H1 (cell line): ENCODE measurements around the gene WDR35. TPM values are rescaled to one million over a fixed set of nuclear protein-coding genes. Genes with fewer than 3 reads are reported as not detected.

Experiments
- CTCF ChIA-PET: fragments of 300-600 bp; sonication (Branson Sonifier 250); formaldehyde crosslinking; loops from one replicate; lab custom pipeline; 2021; ENCODE audit not compliant: partially characterized antibody; lab: Charles Lee
- POLR2A ChIA-PET: fragments of 300-600 bp; sonication (Branson Sonifier 250); formaldehyde crosslinking; loops from one replicate; lab custom pipeline; 2021; ENCODE audit warnings: inconsistent platforms; ENCODE audit not compliant: partially characterized antibody; lab: Charles Lee
- DNase-seq, 2 experiments: peaks; one replicate each; pipeline versions ENCODE4 v3.0.0 to v3.0.0-alpha.2; 2010 to 2022; ENCODE audit warnings: low spot score in 2 of 2, low read depth in 1 of 2, mixed read lengths in 1 of 2
- FAIRE-seq: peaks from 2 replicates; lab custom pipeline; 2011; peaks lifted over from hg19 to GRCh38; lab: Jason Lieb, UNC
- H2AFZ ChIP-seq: 2 replicates; pipeline ENCODE4 v1.8.1; 2012; ENCODE audit warnings: low read length, inconsistent platforms
- H2AK5ac ChIP-seq: 2 replicates; pipeline ENCODE4 v1.6.1; 2013; ENCODE audit warnings: low read depth, low read length
- H2BK120ac ChIP-seq: replicated peaks from 2 replicates; pipeline ENCODE3; 2013; ENCODE audit warnings: low read depth, low read length, inconsistent platforms
- H2BK12ac ChIP-seq: 2 replicates; pipeline ENCODE4 v1.6.1; 2013; ENCODE audit warnings: low read depth, low read length
- H2BK15ac ChIP-seq: 2 replicates; pipeline ENCODE4 v1.6.1; 2013; ENCODE audit warnings: low read length
- H2BK20ac ChIP-seq: 2 replicates; pipeline ENCODE4 v1.6.1; 2013; ENCODE audit warnings: low read length
- H2BK5ac ChIP-seq: 2 replicates; pipeline ENCODE4 v1.6.1; 2013; ENCODE audit warnings: low read depth, low read length
- H3K14ac ChIP-seq: 2 replicates; pipeline ENCODE4 v1.6.1; 2013; ENCODE audit warnings: inconsistent platforms; ENCODE audit not compliant: insufficient read length
- H3K18ac ChIP-seq: 2 replicates; pipeline ENCODE4 v1.6.1; 2013; ENCODE audit warnings: low read length; ENCODE audit errors: extremely low read depth
- H3K23ac ChIP-seq: 2 replicates; pipeline ENCODE4 v1.6.1; 2013; ENCODE audit warnings: inconsistent platforms; ENCODE audit not compliant: insufficient read length
- H3K23me2 ChIP-seq: 2 replicates; pipeline ENCODE4 v1.6.1; 2013; ENCODE audit warnings: low read depth, low read length
- H3K27ac ChIP-seq: 2 replicates; pipeline ENCODE4 v1.6.1; 2011; ENCODE audit warnings: low read depth, low read length, inconsistent platforms
- H3K27me3 ChIP-seq, 4 experiments: replicated peaks in 1 of 4; 1 replicate in 1 of 4; 2 replicates in 3 of 4; pipeline versions ENCODE4 v1.6.1 to v1.8.1; 2011 to 2013; ENCODE audit warnings: low read length in 3 of 4, mild to moderate bottlenecking in 3 of 4, inconsistent platforms in 2 of 4, mixed read lengths in 2 of 4, moderate library complexity in 1 of 4; ENCODE audit not compliant: control insufficient read depth in 3 of 4, insufficient read depth in 3 of 4; ENCODE audit errors: extremely low read depth in 1 of 4
- H3K36me3 ChIP-seq, 4 experiments: 2 replicates each; pipeline versions ENCODE4 v1.6.1 to v1.8.1; 2011 to 2013; ENCODE audit warnings: mild to moderate bottlenecking in 4 of 4, low read length in 3 of 4, moderate library complexity in 2 of 4, control low read depth in 1 of 4, inconsistent platforms in 1 of 4; ENCODE audit not compliant: insufficient read depth in 4 of 4, control insufficient read depth in 2 of 4
- H3K4ac ChIP-seq: replicated peaks from 2 replicates; pipeline ENCODE3; 2013; ENCODE audit warnings: low read length, low read depth, mixed read lengths, inconsistent platforms; ENCODE audit not compliant: insufficient read length
- H3K4me1 ChIP-seq, 4 experiments: replicated peaks in 1 of 4; 1 replicate in 1 of 4; 2 replicates in 3 of 4; pipeline versions ENCODE4 v1.6.1 to v1.8.1; 2011 to 2013; ENCODE audit warnings: low read length in 3 of 4, inconsistent platforms in 2 of 4, mixed read lengths in 1 of 4; ENCODE audit not compliant: insufficient read depth in 4 of 4, control insufficient read depth in 3 of 4
- H3K4me2 ChIP-seq, 2 experiments: 2 replicates each; pipeline versions ENCODE4 v1.6.1 to v1.8.1; 2011 to 2013; ENCODE audit warnings: low read depth in 2 of 2, low read length in 2 of 2, control low read depth in 1 of 2, inconsistent platforms in 1 of 2, mild to moderate bottlenecking in 1 of 2; ENCODE audit not compliant: insufficient read depth in 1 of 2
- H3K4me3 ChIP-seq, 4 experiments: fragments of 200-600, 300-600 bp in 1 of 4; sonication (generic), shearing (Covaris generic), sonication (Bioruptor Twin) in 1 of 4; 2 replicates each; pipeline versions ENCODE4 v1.5.1 to v1.8.1; 2011 to 2016; ENCODE audit warnings: low read length in 4 of 4, low read depth in 3 of 4, control low read depth in 2 of 4, inconsistent platforms in 2 of 4, mild to moderate bottlenecking in 2 of 4, mixed read lengths in 1 of 4, moderate library complexity in 1 of 4; ENCODE audit not compliant: insufficient read depth in 2 of 4; ENCODE audit errors: extremely low read depth in 1 of 4
- H3K56ac ChIP-seq: replicated peaks from 2 replicates; pipeline ENCODE3; 2013; ENCODE audit warnings: low read depth, mild to moderate bottlenecking, mixed read lengths, low read length, inconsistent platforms; ENCODE audit not compliant: insufficient read length
- H3K79me1 ChIP-seq: 2 replicates; pipeline ENCODE4 v1.6.1; 2013; ENCODE audit warnings: low read depth, low read length, control low read depth
- H3K79me2 ChIP-seq, 2 experiments: 2 replicates each; pipeline versions ENCODE4 v1.6.1 to v1.8.1; 2012 to 2013; ENCODE audit warnings: low read length in 2 of 2, mild to moderate bottlenecking in 2 of 2, inconsistent platforms in 1 of 2; ENCODE audit not compliant: insufficient read depth in 2 of 2, control insufficient read depth in 1 of 2
- H3K9ac ChIP-seq, 4 experiments: replicated peaks in 1 of 4; 1 replicate in 1 of 4; 2 replicates in 3 of 4; pipeline versions ENCODE4 v1.6.1 to v1.8.1; 2011 to 2013; ENCODE audit warnings: low read depth in 3 of 4, low read length in 3 of 4, control low read depth in 2 of 4, mild to moderate bottlenecking in 2 of 4, moderate library complexity in 2 of 4, inconsistent platforms in 1 of 4; ENCODE audit errors: extremely low read depth in 1 of 4
- H3K9me3 ChIP-seq, 2 experiments: 2 replicates each; pipeline versions ENCODE4 v1.6.1 to v1.8.1; 2012 to 2013; ENCODE audit warnings: mild to moderate bottlenecking in 2 of 2, moderate library complexity in 2 of 2, control low read depth in 1 of 2, inconsistent platforms in 1 of 2, low read depth in 1 of 2, low read length in 1 of 2, mixed read lengths in 1 of 2; ENCODE audit not compliant: insufficient read depth in 2 of 2
- H4K20me1 ChIP-seq, 2 experiments: replicated peaks in 1 of 2; 2 replicates each; pipeline versions ENCODE3 to v1.8.1; 2011 to 2013; ENCODE audit warnings: inconsistent platforms in 2 of 2, low read length in 2 of 2, mild to moderate bottlenecking in 1 of 2; ENCODE audit not compliant: insufficient read depth in 2 of 2, control insufficient read depth in 1 of 2
- H4K5ac ChIP-seq: 2 replicates; pipeline ENCODE4 v1.6.1; 2013; ENCODE audit warnings: low read length, low read depth, mixed read lengths, inconsistent platforms; ENCODE audit not compliant: insufficient read length
- H4K8ac ChIP-seq: 2 replicates; pipeline ENCODE4 v1.8.0; 2013; ENCODE audit warnings: mild to moderate bottlenecking, moderate library complexity, low read length, inconsistent platforms; ENCODE audit not compliant: insufficient read depth; ENCODE audit errors: extremely low read depth
- H4K91ac ChIP-seq: replicated peaks from 2 replicates; pipeline ENCODE3; 2013; ENCODE audit warnings: low read length, mixed read lengths, inconsistent platforms; ENCODE audit not compliant: insufficient read length
- ATF2 ChIP-seq: IDR thresholded peaks from 2 replicates; pipeline ENCODE4 v1.6.1; 2012; ENCODE audit warnings: low read length, inconsistent platforms
- CBX5 ChIP-seq: fragments of 300-800, 300-1000 bp; sonication (generic); IDR thresholded peaks from 2 replicates; pipeline ENCODE4 v1.7.1; 2016; ENCODE audit warnings: antibody characterized with exemption, low read length, low read depth
- CTBP2 ChIP-seq: IDR thresholded peaks from 2 replicates; pipeline ENCODE4 v1.7.0; 2011; ENCODE audit warnings: borderline replicate concordance, mild to moderate bottlenecking, moderate library complexity, mixed read lengths, low read length; ENCODE audit not compliant: insufficient read depth, insufficient read length
- FOSL1 ChIP-seq: IDR thresholded peaks from 2 replicates; pipeline ENCODE4 v1.6.1; 2011; ENCODE audit warnings: mild to moderate bottlenecking, low read depth, low read length, moderate library complexity; ENCODE audit not compliant: insufficient read depth
- KDM1A ChIP-seq: fragments of 200-600, 300-600 bp; sonication (generic); IDR thresholded peaks from 2 replicates; pipeline ENCODE4 v1.7.1; 2016; ENCODE audit warnings: mild to moderate bottlenecking, low read length, borderline replicate concordance
- POU5F1 ChIP-seq: IDR thresholded peaks from 2 replicates; pipeline ENCODE4 v1.6.1; 2011; ENCODE audit warnings: low read depth, mild to moderate bottlenecking, low read length, moderate library complexity
- SRF ChIP-seq: IDR thresholded peaks from 2 replicates; pipeline ENCODE4 v1.6.1; 2011; ENCODE audit warnings: mild to moderate bottlenecking, low read depth, low read length, moderate library complexity
- SUZ12 ChIP-seq: fragments of 200-600 bp; sonication (generic); IDR thresholded peaks from 2 replicates; pipeline ENCODE4 v1.6.1; 2012; ENCODE audit warnings: mild to moderate bottlenecking, inconsistent platforms, low read length, moderate library complexity, mixed read lengths
- TAF1 ChIP-seq: IDR thresholded peaks from 2 replicates; pipeline ENCODE4 v1.6.1; 2011; ENCODE audit warnings: mild to moderate bottlenecking, low read depth, low read length
- TAF7 ChIP-seq: optimal IDR thresholded peaks from 2 replicates; pipeline ENCODE3; 2011; ENCODE audit warnings: low read depth, mild to moderate bottlenecking, inconsistent platforms, low read length, moderate library complexity, borderline replicate concordance
- TCF12 ChIP-seq: IDR thresholded peaks from 2 replicates; pipeline ENCODE4 v1.6.1; 2011; ENCODE audit warnings: low read depth, mild to moderate bottlenecking, low read length
- TEAD4 ChIP-seq: IDR thresholded peaks from 2 replicates; pipeline ENCODE4 v1.6.1; 2012; ENCODE audit warnings: low read depth, low read length, inconsistent platforms, mixed read lengths
- WGBS, 2 experiments: shearing (Covaris generic) in 1 of 2; methylation state at CpG; one replicate each; pipeline versions ENCODE4 v1.1.6 to v1.1.7; 2013 to 2015; ENCODE audit warnings: low lambda C conversion rate in 2 of 2, mixed read lengths in 2 of 2, inconsistent platforms in 1 of 2, low coverage in 1 of 2, missing lambda C conversion rate in 1 of 2; ENCODE audit not compliant: insufficient replicate concordance in 2 of 2, insufficient coverage in 1 of 2, insufficient read length in 1 of 2; ENCODE audit errors: extremely low coverage in 1 of 2, missing lambda C conversion rate in 1 of 2; 5-methylcytosine and 5-hydroxymethylcytosine counted together
- polyA plus RNA-seq, 7 experiments: library from polyadenylated mRNA; depleted of rRNA in 3 of 7; stranded (reverse) in 5 of 7; unstranded in 2 of 7; fragments of >200 nt in 5 of 7; fragments of 200-250 nt in 2 of 7; gene quantifications; 1 replicate in 5 of 7; 2 replicates in 1 of 7; 4 replicates in 1 of 7; pipeline versions ENCODE4 v1.2.1 to v1.2.3, GENCODE V29; 2011 to 2013; ENCODE audit warnings: missing spikeins in 2 of 7, mixed read lengths in 2 of 7
- total RNA-seq: library from RNA; stranded (reverse); fragmentation: NEBNext Ultra II Directional; extraction: Animal tissue kit (Norgen Biotek cat#: 25700); gene quantifications from 2 replicates; pipeline ENCODE4 v1.2.1, GENCODE V29; 2021

The WDR35 gene
- total and polyA plus RNA-seq, 2 of the 8 experiments (the other 6 are each of a cell fraction or from before 2014, with no cell fraction given): 9.0 to 25.5 TPM

GRCh38 chr2:19886261-19886660 is 103.6 kb downstream of the WDR35 start:
- Histone ChIP-seq H3K27ac (no peak overlapping the region), H2BK5ac (no peak overlapping the region), H3K79me1 (no peaks in the 10 kb centered on the region), H3K27me3 (no peaks in the 10 kb centered on the region; a peak in 1 of 7 replicates), H3K4me1 (0 out of 7 replicates have a peak, but pooled peaks cover 0 to 2% (median 0%) of the 10 kb centered on the region in 4 experiments), H2BK15ac (no peak overlapping the region), H4K5ac (no peak overlapping the region), H3K4me3 (no peak overlapping the region), H2BK12ac (no peak overlapping the region), H3K23me2 (no peaks in the 10 kb centered on the region), H4K8ac (no peak overlapping the region; the same call in 1 of the 2 replicates), H2AK5ac (no peak overlapping the region), H3K4ac (no peak overlapping the region), H3K56ac (no peak overlapping the region), H4K20me1 (no peaks in the 10 kb centered on the region), H3K36me3 (no peaks in the 10 kb centered on the region), H3K23ac (no peak overlapping the region), H2AFZ (no peak overlapping the region), H3K18ac (no peak overlapping the region), H2BK20ac (no peak overlapping the region), H3K79me2 (no peaks in the 10 kb centered on the region), H2BK120ac (no peak overlapping the region), H3K9me3 (no peaks in the 10 kb centered on the region), H3K14ac (no peak overlapping the region), H3K9ac (no peak overlapping the region), H4K91ac (peak overlapping the region; percentile 17), H3K4me2 (no peak overlapping the region)
- FAIRE-seq (no peak), DNase-seq (peak in 1 of 2 experiments; percentile 24)
- 79% methylated on average over 11 of the region's 11 CpGs; no CpG with 5 or more reads in 1 of the 2 experiments for WGBS, 2 experiments
- POLR2A ChIA-PET: no interaction called here
- CTCF ChIA-PET: interaction anchor here (0.8 to 1.2 kb wide), 4 partner anchors 11 to 522 kb away, joined by 3 to 4 read pairs (median 3); no protein-coding TSS in a partner anchor
- no peak for TF ChIP-seq POU5F1
- no peak for TF ChIP-seq FOSL1
- no peak for TF ChIP-seq SRF
- TF ChIP-seq TCF12: no peak
- TF ChIP-seq SUZ12: no peak
- TF ChIP-seq CTBP2: no peak
- TF ChIP-seq ATF2: no peak
- no peak for TF ChIP-seq TAF1
- no peak for TF ChIP-seq KDM1A
- TF ChIP-seq TAF7: no peak
- no peak for TF ChIP-seq CBX5
- TF ChIP-seq TEAD4: no peak
